22Rv1 (cell line): ENCODE data around the gene KCNF1.

Experiments used
- H3K27ac ChIP-seq: fragments of 450-650 bp; 2 replicates; pipeline ENCODE4 v1.5.1; 2017
- ZFX ChIP-seq: fragments of 450-650 bp; IDR thresholded peaks from 2 replicates; pipeline ENCODE4 v1.6.1; 2017; ENCODE audit warnings: antibody characterized with exemption, borderline replicate concordance
- TF ChIP-seq, protein P1 (sequence below): fragments of 450-650 bp; IDR thresholded peaks from 2 replicates; pipeline ENCODE4 v1.5.1; 2017; ENCODE audit warnings: mild to moderate bottlenecking

KCNF1 gene

DNA sequence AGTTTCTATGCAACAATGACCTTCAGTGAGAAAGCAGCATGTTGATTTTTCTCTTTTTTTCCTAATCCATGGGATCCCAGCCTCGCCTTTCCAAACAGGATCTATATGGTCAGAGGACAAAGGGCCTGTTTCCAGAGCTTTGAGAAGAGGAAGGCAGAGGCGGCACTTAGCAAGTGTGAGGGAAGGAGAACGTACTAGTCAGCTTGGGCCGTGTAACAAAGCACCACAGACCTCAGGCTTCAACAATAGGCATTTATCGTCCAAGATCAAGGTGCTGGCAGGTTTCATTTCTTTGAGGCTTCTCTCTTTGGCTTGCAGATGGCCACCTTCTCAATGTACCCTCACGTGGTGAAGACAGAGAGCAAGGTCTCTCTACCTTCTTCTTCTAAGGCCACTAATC is 7.3 kb upstream of the KCNF1 start:
- no peak for TF ChIP-seq ZFX
- TF ChIP-seq, protein P1, sequence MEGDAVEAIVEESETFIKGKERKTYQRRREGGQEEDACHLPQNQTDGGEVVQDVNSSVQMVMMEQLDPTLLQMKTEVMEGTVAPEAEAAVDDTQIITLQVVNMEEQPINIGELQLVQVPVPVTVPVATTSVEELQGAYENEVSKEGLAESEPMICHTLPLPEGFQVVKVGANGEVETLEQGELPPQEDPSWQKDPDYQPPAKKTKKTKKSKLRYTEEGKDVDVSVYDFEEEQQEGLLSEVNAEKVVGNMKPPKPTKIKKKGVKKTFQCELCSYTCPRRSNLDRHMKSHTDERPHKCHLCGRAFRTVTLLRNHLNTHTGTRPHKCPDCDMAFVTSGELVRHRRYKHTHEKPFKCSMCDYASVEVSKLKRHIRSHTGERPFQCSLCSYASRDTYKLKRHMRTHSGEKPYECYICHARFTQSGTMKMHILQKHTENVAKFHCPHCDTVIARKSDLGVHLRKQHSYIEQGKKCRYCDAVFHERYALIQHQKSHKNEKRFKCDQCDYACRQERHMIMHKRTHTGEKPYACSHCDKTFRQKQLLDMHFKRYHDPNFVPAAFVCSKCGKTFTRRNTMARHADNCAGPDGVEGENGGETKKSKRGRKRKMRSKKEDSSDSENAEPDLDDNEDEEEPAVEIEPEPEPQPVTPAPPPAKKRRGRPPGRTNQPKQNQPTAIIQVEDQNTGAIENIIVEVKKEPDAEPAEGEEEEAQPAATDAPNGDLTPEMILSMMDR, result no peak

DNA sequence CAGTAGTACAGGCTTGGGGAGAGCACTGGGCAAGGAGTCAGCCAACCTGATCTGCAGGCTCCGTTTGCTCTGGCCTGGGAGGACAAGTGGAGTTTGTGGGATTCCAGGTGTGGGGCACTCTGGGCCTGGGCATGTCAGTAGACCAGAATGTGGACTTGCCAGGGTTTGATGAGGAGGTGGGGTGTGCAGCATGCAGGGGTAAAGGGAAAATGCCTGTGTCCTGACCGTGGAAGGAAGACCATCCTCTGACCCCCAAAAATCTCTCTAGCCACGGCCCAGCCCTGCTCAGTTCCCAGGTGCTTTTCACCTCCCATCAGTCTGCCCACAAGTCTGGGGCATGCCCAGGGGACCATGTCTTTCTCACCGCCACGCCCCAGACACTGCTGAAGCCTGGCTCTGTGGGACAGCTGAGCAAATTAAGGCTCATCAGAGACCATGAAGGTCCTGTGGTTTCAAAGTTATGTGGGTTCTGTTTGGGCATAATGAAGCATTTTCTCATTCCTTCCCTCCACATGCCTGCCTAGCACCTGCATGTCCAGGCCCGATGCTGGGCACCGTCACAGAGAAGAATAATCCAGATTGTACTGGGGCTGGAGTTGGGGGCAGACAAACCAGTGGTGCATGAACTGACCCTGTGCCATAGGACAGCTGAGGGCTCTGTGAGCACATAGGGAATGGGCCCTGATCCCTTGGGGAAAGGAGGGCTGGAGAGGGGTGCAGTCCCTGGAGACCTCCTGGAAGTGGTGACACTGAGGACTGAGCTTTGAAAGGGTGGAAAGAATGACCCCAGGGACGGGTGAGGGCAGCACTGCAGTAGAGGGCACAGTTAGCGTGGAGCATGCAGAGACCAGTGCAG is 6.5 kb upstream of the KCNF1 start:
- H3K27ac ChIP-seq, result no peak overlapping the region
- TF ChIP-seq, protein P1, result no peak
- TF ChIP-seq ZFX, result no peak

More for the DNA sequence above, 7.3 kb upstream of the KCNF1 start:
- no peak overlapping the region for H3K27ac ChIP-seq

DNA sequence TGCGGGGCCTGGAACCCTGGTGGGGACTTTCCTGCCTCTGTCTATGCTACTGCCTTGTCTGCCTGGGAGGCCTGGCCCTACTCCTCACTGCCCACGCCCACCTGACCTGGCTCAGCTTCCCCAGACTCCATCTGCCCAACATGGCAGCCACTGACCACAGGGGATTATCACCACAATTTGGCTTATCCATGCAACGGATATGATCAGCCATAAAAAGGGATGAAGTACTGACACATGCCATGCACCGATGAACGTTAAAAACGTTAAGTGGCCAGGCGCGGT is 5.9 kb upstream of the KCNF1 start:
- TF ChIP-seq, protein P1, result no peak
- TF ChIP-seq ZFX, result no peak
- H3K27ac ChIP-seq, result no peak overlapping the region

DNA sequence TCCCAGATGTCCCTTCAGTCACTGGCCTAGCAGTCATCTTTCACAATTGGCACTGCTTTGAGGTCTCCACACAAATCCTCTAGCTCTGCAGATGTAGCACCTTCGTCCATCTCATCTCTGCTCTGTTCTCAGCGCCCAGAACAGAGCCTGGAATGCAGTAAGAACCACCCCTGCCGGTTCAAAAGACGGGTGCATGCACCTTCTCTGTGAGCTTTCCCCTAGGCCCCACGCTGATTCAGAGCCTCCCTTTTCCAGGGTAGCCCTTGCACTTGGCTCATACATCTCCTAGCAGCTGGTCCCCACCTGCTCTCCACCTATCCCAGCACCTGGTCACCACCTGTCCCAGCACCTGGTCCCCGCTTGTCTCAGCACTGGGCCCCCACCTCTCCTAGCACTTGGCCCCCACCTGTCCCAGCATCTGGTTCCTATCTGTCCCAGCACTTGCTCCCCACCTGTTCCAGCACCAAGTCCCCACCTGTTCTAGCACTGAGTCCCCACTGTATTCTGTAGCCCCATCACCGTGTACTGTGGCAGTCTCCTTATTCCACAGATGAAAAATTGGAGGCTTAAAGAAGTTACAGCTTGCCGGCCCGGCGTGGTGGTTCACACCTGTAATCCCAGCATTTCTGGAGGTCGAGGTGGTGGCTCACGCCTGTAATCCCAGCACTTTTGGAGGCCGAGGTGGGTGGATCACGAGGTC is 4.7 kb upstream of the KCNF1 start:
- TF ChIP-seq ZFX, result no peak
- TF ChIP-seq, protein P1, result no peak
- no peak overlapping the region for H3K27ac ChIP-seq

DNA sequence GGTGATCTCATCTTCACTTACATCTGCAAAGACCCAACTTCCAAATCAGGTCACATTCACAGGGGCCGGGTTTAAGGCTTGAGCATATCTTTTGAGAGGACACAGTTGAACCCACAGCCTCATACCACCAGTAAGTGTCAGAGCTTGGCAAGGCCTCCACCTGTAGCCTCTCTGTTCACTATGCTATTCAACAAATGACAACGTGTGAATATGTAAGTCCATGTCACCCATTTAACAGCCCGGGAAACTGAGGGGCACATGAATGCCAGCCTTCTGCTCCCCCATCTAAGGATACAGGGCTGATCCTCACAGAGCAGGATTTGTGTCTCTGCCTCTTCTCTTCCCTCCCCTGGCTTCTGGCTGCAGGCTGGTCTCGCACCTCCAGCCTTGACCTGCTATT is 3.5 kb upstream of the KCNF1 start:
- no peak overlapping the region for H3K27ac ChIP-seq
- TF ChIP-seq ZFX, result no peak
- TF ChIP-seq, protein P1, result no peak

DNA sequence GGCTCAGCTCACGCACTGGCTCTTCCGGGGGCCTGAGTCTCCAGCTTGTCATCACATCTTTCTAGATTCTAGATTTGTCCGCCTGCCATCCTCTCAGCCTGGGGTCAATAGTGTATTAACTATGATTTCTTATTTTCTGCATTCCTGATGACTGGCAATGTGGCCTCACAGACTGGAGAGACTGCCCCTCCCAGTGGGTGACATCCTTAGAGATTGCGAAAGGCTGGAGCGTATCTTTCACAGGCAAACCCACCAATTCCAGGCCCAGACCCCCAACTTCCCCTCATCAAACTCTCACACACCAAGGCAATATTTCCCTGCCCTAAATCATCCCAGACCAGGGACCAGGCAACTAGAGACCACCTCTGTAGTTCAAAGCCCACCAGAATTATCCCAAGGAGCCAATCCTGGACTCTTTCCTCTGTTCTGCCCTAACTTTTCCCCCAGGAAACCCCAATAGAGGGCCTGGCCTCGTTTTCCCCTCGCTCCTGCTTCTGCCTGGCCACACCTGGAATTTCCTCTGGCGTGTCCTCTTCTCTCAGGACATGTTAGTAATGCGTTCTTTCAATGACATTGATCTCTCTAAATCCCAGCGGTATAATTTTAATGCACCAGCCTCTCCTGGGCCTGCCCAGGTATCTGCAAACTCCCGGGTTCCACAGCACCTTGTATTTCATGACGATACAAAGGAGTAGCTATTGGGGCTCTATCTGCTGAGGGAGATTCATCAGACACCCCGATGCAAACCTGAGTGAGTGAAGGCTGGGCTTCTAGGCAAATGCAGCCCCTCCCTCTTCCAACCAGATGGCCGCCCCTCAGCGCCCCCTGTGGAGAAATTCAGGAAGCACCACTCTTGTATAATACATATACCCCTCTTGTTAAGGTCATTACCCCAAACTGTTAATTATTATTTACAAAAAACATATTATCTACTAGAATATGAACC is 2.4 kb upstream of the KCNF1 start:
- no peak for TF ChIP-seq ZFX
- TF ChIP-seq, protein P1, result peak; percentile 74
- no peak overlapping the region for H3K27ac ChIP-seq
